Measurements from ENCODE around the gene HMGCLL1.
A peak's percentile ranks its signal among the peaks of the same experiment; 100 is the strongest.

Gene HMGCLL1

GRCh38 chr6:55530931-55531330 lies 48.1 kb downstream of the HMGCLL1 start:
- DNase-seq, result no peak

DNA sequence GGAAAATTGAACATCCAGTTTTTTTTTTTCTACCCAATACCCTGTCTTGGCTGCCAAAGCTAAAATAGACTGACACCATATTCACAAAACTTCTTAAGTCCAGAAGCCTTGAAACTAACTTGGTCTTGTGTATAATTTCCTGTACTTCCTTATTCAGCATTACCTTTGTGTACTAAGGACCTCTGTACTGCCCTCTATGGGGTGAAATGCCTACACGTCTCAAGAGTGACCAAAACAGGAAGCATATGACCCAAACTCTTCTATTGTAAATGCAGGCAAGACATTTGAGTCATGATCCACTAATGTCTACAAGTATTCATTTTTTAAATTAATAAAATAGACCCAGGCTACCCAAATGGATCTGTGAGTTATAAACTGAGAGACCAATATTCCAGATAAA lies 50.4 kb downstream of the HMGCLL1 start:
- no peak for DNase-seq

- DNase-seq, result no peak
These were observed 54.6 kb downstream of the HMGCLL1 start for GRCh38 chr6:55524441-55524840.

DNA sequence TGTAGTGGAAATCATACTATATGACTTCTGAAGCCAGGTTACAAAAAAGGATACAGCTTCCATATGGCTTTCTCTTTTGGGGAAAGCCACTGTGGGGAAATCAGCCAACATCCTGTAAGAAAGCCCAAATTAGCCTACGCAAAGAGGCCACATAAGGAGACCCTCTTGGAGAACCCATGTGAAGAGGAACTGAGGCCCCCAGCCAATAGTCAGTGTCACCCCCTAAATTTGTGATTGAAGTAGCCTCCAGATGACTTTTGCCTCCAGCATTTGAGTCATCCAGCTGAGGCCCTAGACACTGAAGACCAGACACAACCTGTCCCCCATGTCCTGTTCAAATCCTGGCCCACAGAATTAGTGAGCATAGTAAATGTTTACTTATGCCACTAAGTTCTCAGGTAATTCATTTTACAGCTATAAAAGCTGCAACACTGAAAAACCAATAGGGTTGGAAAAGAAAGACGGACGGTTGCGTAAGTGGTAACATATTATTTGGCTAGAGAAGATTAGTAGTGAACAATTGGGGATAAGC lies 60.4 kb downstream of the HMGCLL1 start:
- no peak for DNase-seq

DNA sequence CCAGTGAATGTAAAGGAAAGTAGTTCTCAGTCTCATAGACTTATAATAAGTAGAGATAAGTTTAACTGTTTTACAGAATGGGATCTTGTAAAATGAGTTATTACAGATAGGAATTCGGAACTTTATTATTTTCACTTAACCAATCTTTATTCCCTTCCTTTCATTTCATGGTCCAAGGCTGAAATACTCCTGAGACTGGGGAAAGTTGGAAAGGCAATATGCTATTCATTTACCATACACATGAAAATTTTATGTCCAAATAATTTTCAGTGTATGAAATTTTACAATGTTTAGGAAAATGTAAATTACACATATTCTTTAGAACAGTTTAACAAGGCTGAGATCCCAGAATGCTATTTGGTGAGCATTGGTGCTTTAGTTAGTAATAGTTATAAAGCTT lies 62.3 kb downstream of the HMGCLL1 start:
- no peak for DNase-seq

- DNase-seq, result no peak
These were observed 66.1 kb downstream of the HMGCLL1 start for GRCh38 chr6:55512904-55513303.

- no peak for DNase-seq
These were observed 67.7 kb downstream of the HMGCLL1 start for GRCh38 chr6:55511122-55511800.

DNA sequence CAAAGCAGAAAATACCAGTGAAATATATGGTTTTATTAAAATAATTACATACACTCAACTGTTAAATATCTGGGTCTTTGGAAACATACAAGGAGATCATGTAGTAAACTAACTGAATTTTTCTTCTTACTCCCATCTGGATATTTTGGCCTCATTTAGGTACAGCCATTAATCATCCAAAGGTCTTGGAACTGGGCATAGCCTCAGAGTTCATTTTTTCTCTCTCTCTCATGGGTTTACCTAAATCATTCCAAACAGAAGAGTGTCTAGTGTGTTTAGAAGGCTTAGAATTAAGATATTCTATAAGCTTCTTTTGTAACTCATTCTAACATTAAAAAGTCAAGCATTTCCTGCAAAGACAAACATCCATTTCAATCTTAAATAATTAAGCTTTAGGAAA lies 79.4 kb downstream of the HMGCLL1 start:
- no peak for DNase-seq

DNA sequence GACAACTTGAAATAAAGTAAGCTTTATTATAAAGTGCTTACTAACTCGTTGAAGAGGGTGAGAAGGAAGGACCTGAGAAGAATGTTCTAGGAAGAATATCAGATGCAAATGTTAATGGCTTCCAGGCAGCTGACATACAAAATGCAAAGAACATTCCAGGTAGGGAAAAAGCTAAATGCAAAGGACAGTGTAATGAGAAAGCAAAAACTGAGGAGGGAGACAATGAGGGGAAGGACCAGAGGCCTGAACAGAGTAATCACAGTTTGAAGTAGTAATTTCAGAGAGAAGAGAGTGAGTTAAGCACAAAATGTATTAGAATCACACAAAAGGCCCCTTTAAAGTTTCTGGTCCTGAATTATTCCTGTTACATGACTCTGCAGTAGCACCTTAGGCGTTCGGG lies 81.3 kb downstream of the HMGCLL1 start:
- no peak for DNase-seq

GRCh38 chr6:55496201-55496600 lies 82.8 kb downstream of the HMGCLL1 start:
- no peak for DNase-seq

DNA sequence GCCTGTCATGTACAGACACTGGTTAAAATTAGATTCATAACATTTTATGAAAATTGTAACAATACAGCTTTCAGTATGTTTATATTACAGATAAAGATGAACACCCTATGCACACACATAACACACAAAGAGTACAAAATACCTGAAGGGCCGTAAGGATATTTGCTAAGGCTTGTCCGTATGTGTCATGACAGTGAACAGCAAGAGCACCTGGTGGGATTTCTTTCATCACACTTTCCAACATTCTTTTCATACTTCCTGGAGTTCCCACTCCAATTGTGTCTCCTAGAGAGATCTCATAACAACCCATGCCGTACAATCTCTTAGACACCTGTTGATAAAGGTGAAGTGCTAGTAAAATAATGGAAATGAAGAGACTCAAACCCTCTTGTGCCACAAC lies 83.7 kb downstream of the HMGCLL1 start:
- DNase-seq, result no peak

- DNase-seq, result no peak
These were observed 84.6 kb downstream of the HMGCLL1 start for GRCh38 chr6:55494411-55494810.

DNA sequence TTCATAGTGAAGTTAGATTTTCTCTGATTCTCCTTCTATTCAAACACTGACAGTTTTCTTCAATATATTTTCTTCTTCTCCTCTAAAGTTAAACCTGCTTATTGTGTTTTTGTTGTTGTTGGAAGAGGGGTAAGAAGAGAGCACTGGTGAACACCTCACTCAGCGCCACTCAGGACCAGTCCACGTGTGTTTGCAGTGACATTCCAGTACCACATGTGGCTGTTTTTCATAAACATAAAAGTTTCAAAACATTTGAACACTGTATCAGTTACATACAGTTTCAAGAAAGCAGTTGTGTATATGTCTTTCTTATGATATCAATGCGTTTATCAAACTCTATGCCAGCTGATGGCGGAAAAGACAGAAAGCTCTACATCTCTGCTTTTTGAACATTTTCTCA lies 86.7 kb downstream of the HMGCLL1 start:
- DNase-seq, result no peak

GRCh38 chr6:55490871-55491270 lies 88.1 kb downstream of the HMGCLL1 start:
- no peak for DNase-seq

DNA sequence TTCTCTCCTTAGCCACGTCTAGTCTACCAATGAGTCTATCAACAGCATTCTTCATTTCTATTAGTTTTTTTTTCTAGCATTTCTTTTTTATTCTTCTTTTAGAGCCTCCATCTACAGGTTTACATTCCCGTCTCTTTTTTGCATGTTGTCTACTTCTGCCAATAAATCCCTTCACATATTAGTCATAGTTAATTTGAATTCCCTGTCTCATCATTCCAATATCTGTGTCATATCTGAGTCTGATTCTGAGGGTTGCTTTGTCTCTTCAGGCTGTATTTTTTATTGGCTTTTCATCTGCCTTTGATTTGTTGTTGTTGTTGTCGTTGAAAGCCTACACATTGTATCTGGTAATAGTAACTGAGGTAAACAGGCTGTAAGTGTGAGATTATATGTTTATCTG lies 104.6 kb downstream of the HMGCLL1 start:
- DNase-seq, result no peak

- DNase-seq, result no peak
These were observed 105.3 kb downstream of the HMGCLL1 start for GRCh38 chr6:55473722-55474121.

GRCh38 chr6:55469951-55470366 lies 109.0 kb downstream of the HMGCLL1 start:
- no peak for DNase-seq

DNA sequence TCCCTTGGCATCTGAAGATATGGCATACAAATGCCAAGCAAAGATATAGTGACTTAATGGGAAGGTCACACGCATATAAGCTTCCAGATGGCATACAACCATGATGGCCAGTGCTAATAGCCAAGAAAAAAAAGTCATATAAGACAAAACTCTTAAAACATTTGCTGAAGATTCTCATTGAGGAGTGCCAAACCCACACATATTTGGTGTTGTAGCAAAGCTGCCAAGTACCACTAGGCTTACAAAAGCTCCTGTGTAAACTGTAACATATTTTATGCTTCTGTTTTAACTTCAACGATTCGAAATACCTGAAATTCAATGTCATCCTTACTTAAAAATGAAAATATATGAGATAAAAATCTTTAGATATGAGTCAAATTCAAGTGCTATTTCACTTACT lies 123.0 kb downstream of the HMGCLL1 start:
- no peak for DNase-seq

GRCh38 chr6:55450005-55450404 lies 129.0 kb downstream of the HMGCLL1 start:
- DNase-seq, result no peak

GRCh38 chr6:55449225-55449624 lies 129.8 kb downstream of the HMGCLL1 start:
- DNase-seq, result no peak

DNA sequence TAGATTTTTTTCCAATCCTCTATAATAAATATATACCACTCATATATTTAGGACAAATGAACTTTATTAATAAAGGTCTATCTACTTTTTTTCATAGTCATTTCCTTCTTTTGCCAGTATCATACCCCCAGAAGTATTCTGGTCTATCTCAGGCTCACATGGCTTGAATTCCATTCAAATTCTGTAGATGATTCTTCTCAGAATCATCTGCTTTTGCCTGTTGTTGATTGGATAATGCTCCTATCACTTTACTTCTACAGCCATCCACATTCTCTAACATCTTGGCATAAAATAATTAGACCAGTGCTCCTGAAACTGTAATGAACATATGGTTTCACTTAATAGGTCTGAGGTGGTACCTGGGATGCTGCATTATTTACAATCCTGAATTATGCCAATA lies 130.5 kb downstream of the HMGCLL1 start:
- no peak for DNase-seq

GRCh38 chr6:55447891-55448290 lies 131.1 kb downstream of the HMGCLL1 start:
- DNase-seq, result no peak

- DNase-seq, result peak; percentile 17
These were observed 133.3 kb downstream of the HMGCLL1 start for GRCh38 chr6:55445648-55446204.

DNA sequence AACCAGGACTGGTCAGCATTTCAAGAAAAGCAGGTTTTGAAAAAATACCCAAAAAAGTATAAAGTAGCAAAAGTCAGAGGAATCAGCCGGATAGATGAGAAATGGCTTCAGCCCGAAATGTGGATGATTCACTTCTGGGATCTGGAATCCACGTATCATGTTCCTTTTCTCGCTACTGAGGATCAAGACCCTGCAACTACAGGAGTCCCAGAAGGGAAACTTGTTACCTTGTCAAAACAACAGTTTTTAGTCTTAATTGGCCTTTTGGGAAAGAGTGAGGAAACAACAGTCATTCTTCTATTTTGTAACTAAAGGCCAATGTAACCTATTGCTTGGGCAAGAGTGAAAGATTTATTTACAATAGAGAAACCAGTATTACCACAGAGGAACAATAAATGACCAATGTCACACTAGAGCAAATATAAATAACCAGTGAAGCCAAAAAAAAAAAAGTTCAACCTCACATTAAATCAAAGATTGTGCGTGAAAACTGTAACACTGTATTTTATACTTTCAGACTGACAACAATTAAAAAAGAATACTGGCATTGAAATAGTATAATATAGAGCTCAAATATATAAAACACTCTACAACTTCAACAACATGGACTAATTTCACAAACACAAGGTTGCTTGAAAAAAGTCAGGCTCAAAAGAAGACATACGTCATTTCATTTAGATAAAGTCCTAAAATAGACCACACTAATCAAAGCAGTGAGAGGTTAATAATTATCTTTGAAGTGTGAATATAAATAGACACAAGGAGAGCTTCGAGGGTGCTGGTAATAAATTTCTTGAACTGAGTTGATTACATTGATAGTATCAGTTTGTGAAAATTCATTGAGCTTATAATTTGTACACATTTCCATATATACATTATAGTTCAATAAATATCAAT lies 135.5 kb downstream of the HMGCLL1 start:
- DNase-seq, result no peak

All from NCI-H1105 (cell line).